ENCODE results near the gene BICD2.

The BICD2 gene

GRCh38 chr9:92727716-92728700 lies 36.6 kb downstream of the BICD2 start:
- DNase-seq (ENCODE audit: low read depth), result no peak

- DNase-seq (ENCODE audit: low read depth), result no peak
These were observed 37.5 kb downstream of the BICD2 start for GRCh38 chr9:92726971-92727715.

GRCh38 chr9:92726348-92726747 lies 38.3 kb downstream of the BICD2 start:
- DNase-seq (ENCODE audit: low read depth), result no peak

- no peak for DNase-seq (ENCODE audit: low read depth)
These were observed 38.9 kb downstream of the BICD2 start for GRCh38 chr9:92725766-92726165.

GRCh38 chr9:92725266-92725545 lies 39.4 kb downstream of the BICD2 start:
- DNase-seq (ENCODE audit: low read depth), result no peak

GRCh38 chr9:92724528-92725265 lies 39.9 kb downstream of the BICD2 start:
- DNase-seq (ENCODE audit: low read depth), result no peak

GRCh38 chr9:92723801-92724323 lies 40.8 kb downstream of the BICD2 start:
- no peak for DNase-seq (ENCODE audit: low read depth)

- DNase-seq (ENCODE audit: low read depth), result no peak
These were observed 41.4 kb downstream of the BICD2 start for GRCh38 chr9:92723299-92723625.

GRCh38 chr9:92722386-92723298 lies 42.0 kb downstream of the BICD2 start:
- no peak for DNase-seq (ENCODE audit: low read depth)

- no peak for DNase-seq (ENCODE audit: low read depth)
These were observed 43.1 kb downstream of the BICD2 start for GRCh38 chr9:92721548-92721947.

- DNase-seq (ENCODE audit: low read depth), result no peak
These were observed 43.7 kb downstream of the BICD2 start for GRCh38 chr9:92720807-92721535.

GRCh38 chr9:92720209-92720765 lies 44.3 kb downstream of the BICD2 start:
- no peak for DNase-seq (ENCODE audit: low read depth)

- no peak for DNase-seq (ENCODE audit: low read depth)
These were observed 45.5 kb downstream of the BICD2 start for GRCh38 chr9:92719028-92719647.

- DNase-seq (ENCODE audit: low read depth), result no peak
These were observed 46.3 kb downstream of the BICD2 start for GRCh38 chr9:92718086-92719001.

- DNase-seq (ENCODE audit: low read depth), result no peak
These were observed 47.2 kb downstream of the BICD2 start for GRCh38 chr9:92717201-92718085.

GRCh38 chr9:92716557-92716956 lies 48.1 kb downstream of the BICD2 start:
- DNase-seq (ENCODE audit: low read depth), result peak; percentile 40

- DNase-seq (ENCODE audit: low read depth), result no peak
These were observed 49.0 kb downstream of the BICD2 start for GRCh38 chr9:92715488-92716231.
